ENCODE data around the gene RHOH.
A peak's percentile ranks its signal among the peaks of the same experiment; 100 is the strongest.

RHOH gene

GRCh38 chr4:40276546-40276945 lies 79.7 kb downstream of the RHOH start:
- H2BK5ac ChIP-seq (ENCODE audit: low read depth, low read length, poor library complexity) = no peak overlapping the region
- H3K79me1 ChIP-seq (ENCODE audit: low read length) = no peaks in the 10 kb centered on the region
- H3K4ac ChIP-seq (ENCODE audit: low read depth, low read length) = no peak overlapping the region
- no peak overlapping the region for H4K91ac ChIP-seq (ENCODE audit: low read depth, low read length)
- H3K9me3 ChIP-seq (ENCODE audit: insufficient read depth, low read depth, low read length) = no peaks in the 10 kb centered on the region
- H3K79me2 ChIP-seq (ENCODE audit: control insufficient read depth, insufficient read depth, low read length, poor library complexity) = no peaks in the 10 kb centered on the region
- no peaks in the 10 kb centered on the region for H3K27me3 ChIP-seq (ENCODE audit: insufficient read depth, low read length)
- no peak overlapping the region for H3K4me2 ChIP-seq (ENCODE audit: low read length)
- H4K12ac ChIP-seq (ENCODE audit: low read depth, low read length) = no peak overlapping the region
- H3K14ac ChIP-seq (ENCODE audit: low read length) = no peak overlapping the region
- H2BK12ac ChIP-seq (ENCODE audit: low read length) = no peak overlapping the region
- H3K4me1 ChIP-seq (ENCODE audit: control insufficient read depth in 1 of 2, insufficient read depth in 2 of 2, low read length in 2 of 2) = no peaks in the 10 kb centered on the region
- H3K9ac ChIP-seq (ENCODE audit: low read length) = no peak overlapping the region
- no peak overlapping the region for H2BK120ac ChIP-seq (ENCODE audit: insufficient read depth, low read length, poor library complexity)
- no peaks in the 10 kb centered on the region for H3K36me3 ChIP-seq (ENCODE audit: control insufficient read depth in 1 of 2, insufficient read depth in 2 of 2, low read length in 2 of 2)
- no CpG with 5 or more reads among the region's 4 CpGs for WGBS (ENCODE audit: extremely low coverage, insufficient coverage, insufficient read length)
- no peak overlapping the region for H2AK5ac ChIP-seq (ENCODE audit: low read length)
- H2AFZ ChIP-seq (ENCODE audit: insufficient read depth, low read length, poor library complexity) = no peak overlapping the region
- H3K27ac ChIP-seq (ENCODE audit: low read depth, low read length) = no peak overlapping the region
- H3K18ac ChIP-seq (ENCODE audit: low read length) = no peak overlapping the region
- no peak overlapping the region for H3K23ac ChIP-seq (ENCODE audit: low read length)
- H3K4me3 ChIP-seq (ENCODE audit: low read depth, low read length) = no peak overlapping the region
- DNase-seq = no peak
- no peak overlapping the region for H4K8ac ChIP-seq (ENCODE audit: low read depth, low read length)

GRCh38 chr4:40280586-40280985 lies 83.8 kb downstream of the RHOH start:
- Histone ChIP-seq H2BK120ac (ENCODE audit: insufficient read depth, low read length, poor library complexity) (no peak overlapping the region), H3K9ac (ENCODE audit: low read length) (no peak overlapping the region), H2BK12ac (ENCODE audit: low read length) (peak overlapping the region; percentile 9), H3K27me3 (ENCODE audit: insufficient read depth, low read length) (no peaks in the 10 kb centered on the region), H3K4ac (ENCODE audit: low read depth, low read length) (no peak overlapping the region), H3K9me3 (ENCODE audit: insufficient read depth, low read depth, low read length) (no peaks in the 10 kb centered on the region), H3K14ac (ENCODE audit: low read length) (no peak overlapping the region), H2AFZ (ENCODE audit: insufficient read depth, low read length, poor library complexity) (no peak overlapping the region), H3K79me2 (ENCODE audit: control insufficient read depth, insufficient read depth, low read length, poor library complexity) (no peaks in the 10 kb centered on the region), H3K18ac (ENCODE audit: low read length) (no peak overlapping the region), H3K23ac (ENCODE audit: low read length) (no peak overlapping the region), H4K8ac (ENCODE audit: low read depth, low read length) (no peak overlapping the region), H3K4me2 (ENCODE audit: low read length) (no peak overlapping the region), H3K27ac (ENCODE audit: low read depth, low read length) (no peak overlapping the region), H2BK5ac (ENCODE audit: low read depth, low read length, poor library complexity) (no peak overlapping the region), H3K36me3 (ENCODE audit: control insufficient read depth in 1 of 2, insufficient read depth in 2 of 2, low read length in 2 of 2) (no peaks in the 10 kb centered on the region), H4K91ac (ENCODE audit: low read depth, low read length) (no peak overlapping the region), H2AK5ac (ENCODE audit: low read length) (no peak overlapping the region), H3K4me3 (ENCODE audit: low read depth, low read length) (no peak overlapping the region), H3K4me1 (ENCODE audit: control insufficient read depth in 1 of 2, insufficient read depth in 2 of 2, low read length in 2 of 2) (peaks cover 14 to 15% of the 10 kb centered on the region in 2 experiments), H4K12ac (ENCODE audit: low read depth, low read length) (no peak overlapping the region), H3K79me1 (ENCODE audit: low read length) (peaks cover 6% of the 10 kb centered on the region)
- WGBS (ENCODE audit: extremely low coverage, insufficient coverage, insufficient read length) = no CpG with 5 or more reads among the region's 2 CpGs
- DNase-seq = no peak

- H4K91ac ChIP-seq (ENCODE audit: low read depth, low read length) = no peak overlapping the region
These were observed 84.3 kb downstream of the RHOH start for GRCh38 chr4:40281099-40281498.

GRCh38 chr4:40281913-40282312 lies 85.1 kb downstream of the RHOH start:
- H2BK12ac ChIP-seq (ENCODE audit: low read length) = no peak overlapping the region
- no peak overlapping the region for H2AK5ac ChIP-seq (ENCODE audit: low read length)
- H3K4me3 ChIP-seq (ENCODE audit: low read depth, low read length) = no peak overlapping the region
- H4K8ac ChIP-seq (ENCODE audit: low read depth, low read length) = no peak overlapping the region
- no peak overlapping the region for H3K14ac ChIP-seq (ENCODE audit: low read length)
- peaks cover 6% of the 10 kb centered on the region for H3K79me1 ChIP-seq (ENCODE audit: low read length)
- H3K27me3 ChIP-seq (ENCODE audit: insufficient read depth, low read length) = no peaks in the 10 kb centered on the region
- H3K4ac ChIP-seq (ENCODE audit: low read depth, low read length) = no peak overlapping the region
- H3K4me1 ChIP-seq (ENCODE audit: control insufficient read depth in 1 of 2, insufficient read depth in 2 of 2, low read length in 2 of 2) = peaks cover 15% of the 10 kb centered on the region in 2 experiments
- no peak for DNase-seq
- no peak overlapping the region for H2BK120ac ChIP-seq (ENCODE audit: insufficient read depth, low read length, poor library complexity)
- H3K9me3 ChIP-seq (ENCODE audit: insufficient read depth, low read depth, low read length) = no peaks in the 10 kb centered on the region
- H3K23ac ChIP-seq (ENCODE audit: low read length) = no peak overlapping the region
- H2BK5ac ChIP-seq (ENCODE audit: low read depth, low read length, poor library complexity) = no peak overlapping the region
- no CpG with 5 or more reads among the region's 5 CpGs for WGBS (ENCODE audit: extremely low coverage, insufficient coverage, insufficient read length)
- H3K18ac ChIP-seq (ENCODE audit: low read length) = no peak overlapping the region
- H4K12ac ChIP-seq (ENCODE audit: low read depth, low read length) = no peak overlapping the region
- H4K91ac ChIP-seq (ENCODE audit: low read depth, low read length) = no peak overlapping the region
- H3K79me2 ChIP-seq (ENCODE audit: control insufficient read depth, insufficient read depth, low read length, poor library complexity) = no peaks in the 10 kb centered on the region
- H2AFZ ChIP-seq (ENCODE audit: insufficient read depth, low read length, poor library complexity) = no peak overlapping the region
- H3K36me3 ChIP-seq (ENCODE audit: control insufficient read depth in 1 of 2, insufficient read depth in 2 of 2, low read length in 2 of 2) = no peaks in the 10 kb centered on the region
- no peak overlapping the region for H3K9ac ChIP-seq (ENCODE audit: low read length)
- no peak overlapping the region for H3K27ac ChIP-seq (ENCODE audit: low read depth, low read length)
- H3K4me2 ChIP-seq (ENCODE audit: low read length) = no peak overlapping the region

More at GRCh38 chr4:40281099-40281498, 84.3 kb downstream of the RHOH start:
- H3K9me3 ChIP-seq (ENCODE audit: insufficient read depth, low read depth, low read length) = no peaks in the 10 kb centered on the region
- peaks cover 15% of the 10 kb centered on the region in 2 experiments for H3K4me1 ChIP-seq (ENCODE audit: control insufficient read depth in 1 of 2, insufficient read depth in 2 of 2, low read length in 2 of 2)
- H3K9ac ChIP-seq (ENCODE audit: low read length) = no peak overlapping the region
- H3K27ac ChIP-seq (ENCODE audit: low read depth, low read length) = no peak overlapping the region
- H2BK5ac ChIP-seq (ENCODE audit: low read depth, low read length, poor library complexity) = no peak overlapping the region
- H3K18ac ChIP-seq (ENCODE audit: low read length) = no peak overlapping the region
- no peak overlapping the region for H4K8ac ChIP-seq (ENCODE audit: low read depth, low read length)
- no peaks in the 10 kb centered on the region for H3K27me3 ChIP-seq (ENCODE audit: insufficient read depth, low read length)
- H3K4me3 ChIP-seq (ENCODE audit: low read depth, low read length) = no peak overlapping the region
- no peak overlapping the region for H3K4me2 ChIP-seq (ENCODE audit: low read length)
- no peaks in the 10 kb centered on the region for H3K36me3 ChIP-seq (ENCODE audit: control insufficient read depth in 1 of 2, insufficient read depth in 2 of 2, low read length in 2 of 2)
- no peak overlapping the region for H3K4ac ChIP-seq (ENCODE audit: low read depth, low read length)
- no peak overlapping the region for H2BK12ac ChIP-seq (ENCODE audit: low read length)
- no peaks in the 10 kb centered on the region for H3K79me2 ChIP-seq (ENCODE audit: control insufficient read depth, insufficient read depth, low read length, poor library complexity)
- no peak overlapping the region for H2AFZ ChIP-seq (ENCODE audit: insufficient read depth, low read length, poor library complexity)
- H3K14ac ChIP-seq (ENCODE audit: low read length) = no peak overlapping the region
- H2BK120ac ChIP-seq (ENCODE audit: insufficient read depth, low read length, poor library complexity) = no peak overlapping the region
- peaks cover 6% of the 10 kb centered on the region for H3K79me1 ChIP-seq (ENCODE audit: low read length)
- H3K23ac ChIP-seq (ENCODE audit: low read length) = no peak overlapping the region
- no peak overlapping the region for H4K12ac ChIP-seq (ENCODE audit: low read depth, low read length)
- no CpG with 5 or more reads among the region's 3 CpGs for WGBS (ENCODE audit: extremely low coverage, insufficient coverage, insufficient read length)
- H2AK5ac ChIP-seq (ENCODE audit: low read length) = no peak overlapping the region
- DNase-seq = no peak

Measured in trophoblast cell (in vitro differentiated cells and primary cell).